ENCODE data around the gene AAK1.

GRCh38 chr2:69438580-69438979 lies 205.0 kb downstream of the AAK1 start:
- TF ChIP-seq CTCF (IDR thresholded peaks at IDR 0.05; ENCODE audit: low read depth, low read length, poor library complexity, severe bottlenecking) = no peak
- no peak for TF ChIP-seq EZH2phosphoT487 (IDR thresholded peaks at IDR 0.05; ENCODE audit: borderline replicate concordance, low read length)

Data from DOHH2 (cell line).